Natural killer cell (primary cell): ENCODE results near the gene VPS37D. TPM values are rescaled to one million over a fixed set of nuclear protein-coding genes. Genes with fewer than 3 reads are reported as not detected.

Experiments
- ATAC-seq, 3 donors: fragments of 150-1000 bp in 2 of 3; fragments of 200-7000 bp in 1 of 3; cut with Tn5 transposase; 1 replicate in 1 of 3; 2 replicates in 2 of 3; pipeline ENCODE4 v1.10.0; 2021; ENCODE audit warnings: mild to moderate bottlenecking in 2 of 3, moderate library complexity in 2 of 3
- DNase-seq, 2 donors: peaks; one replicate each; pipeline versions ENCODE4 v3.0.0 to v3.0.0-alpha.2; 2013 to 2021; ENCODE audit warnings: mixed read lengths in 1 of 2
- H3K27ac ChIP-seq: one replicate; pipeline ENCODE4 v1.5.1; 2013; ENCODE audit warnings: mild to moderate bottlenecking, low read length
- H3K27me3 ChIP-seq: one replicate; pipeline ENCODE4 v1.6.1; 2013; ENCODE audit warnings: low read length; ENCODE audit not compliant: control insufficient read depth, insufficient read depth
- H3K36me3 ChIP-seq: one replicate; pipeline ENCODE4 v1.6.1; 2013; ENCODE audit warnings: low read length; ENCODE audit not compliant: control insufficient read depth, insufficient read depth
- H3K4me1 ChIP-seq: one replicate; pipeline ENCODE4 v1.6.1; 2013; ENCODE audit warnings: low read length; ENCODE audit not compliant: control insufficient read depth, insufficient read depth
- H3K4me3 ChIP-seq: one replicate; pipeline ENCODE4 v1.5.1; 2013; ENCODE audit warnings: low read length
- H3K9me3 ChIP-seq: one replicate; pipeline ENCODE4 v1.6.1; 2013; ENCODE audit warnings: low read length; ENCODE audit not compliant: control insufficient read depth, insufficient read depth
- H3K27ac Mint-ChIP-seq, 2 donors: one replicate each; pipeline ENCODE4 v1.8.0; 2022; ENCODE audit warnings: mild to moderate bottlenecking in 2 of 2, mixed read lengths in 2 of 2, moderate library complexity in 1 of 2
- H3K27me3 Mint-ChIP-seq, 2 donors: one replicate each; pipeline ENCODE4 v1.8.0; 2022; ENCODE audit warnings: low read depth in 2 of 2, mixed read lengths in 2 of 2
- H3K36me3 Mint-ChIP-seq: one replicate; pipeline ENCODE4 v1.8.0; 2022; ENCODE audit warnings: mixed read lengths
- H3K4me1 Mint-ChIP-seq, 2 donors: one replicate each; pipeline ENCODE4 v1.8.0; 2022; ENCODE audit warnings: mixed read lengths in 2 of 2
- H3K4me3 Mint-ChIP-seq: one replicate; pipeline ENCODE4 v1.8.0; 2022; ENCODE audit warnings: mild to moderate bottlenecking, moderate library complexity, mixed read lengths
- H3K9me3 Mint-ChIP-seq, 2 donors: one replicate each; pipeline ENCODE4 v1.8.0; 2022; ENCODE audit warnings: mixed read lengths in 2 of 2
- CTCF ChIP-seq: fragments of 200-600 bp; IDR thresholded peaks from one replicate; pipeline ENCODE4 v1.8.0; 2022; ENCODE audit warnings: antibody characterized with exemption
- WGBS: methylation state at CpG from one replicate; pipeline ENCODE4 v1.1.7; 2013; ENCODE audit warnings: missing lambda C conversion rate; ENCODE audit not compliant: insufficient coverage; 5-methylcytosine and 5-hydroxymethylcytosine counted together
- intact Hi-C: fragments of 100-400 bp; cut with micrococcal nuclease; formaldehyde crosslinking; loops from one replicate; pipeline ENCODE4 v1.14.2; 2022
- total RNA-seq, 4 donors: library from RNA; stranded (reverse); fragments of 120-200 nt in 1 of 4; gene quantifications; one replicate each; pipeline versions ENCODE4 v1.2.3 to v1.2.4, GENCODE V29; 2013 to 2022

Gene VPS37D
- total RNA-seq, 3 donors from 2014 or later (not counting 1 experiment from before 2014, with no cell fraction given), result 0.40 to 0.83 (median 0.48) TPM

GRCh38 chr7:73622527-73622908 lies 45.1 kb upstream of the VPS37D start:
- Mint-ChIP-seq H3K9me3 (no peaks in the 10 kb centered on the region), H3K27ac (no peak overlapping the region), H3K4me1 (peaks cover 6 to 12% of the 10 kb centered on the region in 2 donors), H3K4me3 (no peak overlapping the region), H3K27me3 (peaks cover 11 to 35% of the 10 kb centered on the region in 2 donors), H3K36me3 (no peaks in the 10 kb centered on the region)
- no peaks in the 10 kb centered on the region for H3K36me3 ChIP-seq
- no peak for ATAC-seq
- no peak for TF ChIP-seq CTCF
- no peak for DNase-seq
- H3K4me1 ChIP-seq, result peaks cover 16% of the 10 kb centered on the region
- WGBS, result no CpG with 5 or more reads among the region's 2 CpGs
- intact Hi-C loops, result no loop called here
- peaks cover 27% of the 10 kb centered on the region for H3K27me3 ChIP-seq
- H3K27ac ChIP-seq, result no peak overlapping the region
- H3K4me3 ChIP-seq, result no peak overlapping the region
- H3K9me3 ChIP-seq, result no peaks in the 10 kb centered on the region

GRCh38 chr7:73622909-73623797 lies 44.5 kb upstream of the VPS37D start:
- no peaks in the 10 kb centered on the region for H3K9me3 ChIP-seq
- H3K27me3 ChIP-seq, result peaks cover 27% of the 10 kb centered on the region
- 5% methylated on average over 56 of the region's 58 CpGs for WGBS
- no peak for ATAC-seq
- Mint-ChIP-seq H3K4me1 (peaks cover 6 to 12% of the 10 kb centered on the region in 2 donors), H3K9me3 (no peaks in the 10 kb centered on the region), H3K27ac (no peak overlapping the region), H3K27me3 (peaks cover 18 to 41% of the 10 kb centered on the region in 2 donors), H3K4me3 (no peak overlapping the region), H3K36me3 (no peaks in the 10 kb centered on the region)
- H3K36me3 ChIP-seq, result no peaks in the 10 kb centered on the region
- no peak overlapping the region for H3K4me3 ChIP-seq
- H3K27ac ChIP-seq, result no peak overlapping the region
- no peak for DNase-seq
- intact Hi-C loops, result no loop called here
- TF ChIP-seq CTCF, result no peak
- peaks cover 16% of the 10 kb centered on the region for H3K4me1 ChIP-seq

GRCh38 chr7:73623798-73624668 lies 43.6 kb upstream of the VPS37D start, which contains the start of gene MLXIPL:
MLXIPL (minus strand) TSS chr7:73624522; CDS start chr7:73624492, 30 bp downstream.
- 7% methylated on average over 79 of the region's 80 CpGs for WGBS
- no peak for TF ChIP-seq CTCF
- peaks cover 20 to 49% of the 10 kb centered on the region in 2 donors for H3K27me3 Mint-ChIP-seq
- H3K4me3 Mint-ChIP-seq, result peak within 1 kb of the TSS; percentile 56
- Histone ChIP-seq H3K36me3 (no peaks in the 10 kb centered on the region), H3K27me3 (peaks cover 27% of the 10 kb centered on the region), H3K27ac (no peak within 1 kb of the TSS), H3K9me3 (no peaks in the 10 kb centered on the region), H3K4me3 (no peak within 1 kb of the TSS), H3K4me1 (peaks cover 16% of the 10 kb centered on the region)
- peak; percentile 84 to 99 (median 97) for ATAC-seq
- peaks cover 6 to 12% of the 10 kb centered on the region in 2 donors for H3K4me1 Mint-ChIP-seq
- H3K36me3 Mint-ChIP-seq, result no peaks in the 10 kb centered on the region
- DNase-seq, result peak; percentile 45 to 70
- intact Hi-C loops, result no loop called here
- no peaks in the 10 kb centered on the region for H3K9me3 Mint-ChIP-seq
- no peak within 1 kb of the TSS for H3K27ac Mint-ChIP-seq
